HG03521 (cell line): ENCODE measurements around the gene DVL1.

Experiments
- ATAC-seq: cut with Tn5 transposase; IDR thresholded peaks from one replicate; pipeline ENCODE4 v1.9.1; 2021; ENCODE audit warnings: mild to moderate bottlenecking, moderate library complexity; ENCODE audit not compliant: unreplicated experiment

The DVL1 gene

DNA sequence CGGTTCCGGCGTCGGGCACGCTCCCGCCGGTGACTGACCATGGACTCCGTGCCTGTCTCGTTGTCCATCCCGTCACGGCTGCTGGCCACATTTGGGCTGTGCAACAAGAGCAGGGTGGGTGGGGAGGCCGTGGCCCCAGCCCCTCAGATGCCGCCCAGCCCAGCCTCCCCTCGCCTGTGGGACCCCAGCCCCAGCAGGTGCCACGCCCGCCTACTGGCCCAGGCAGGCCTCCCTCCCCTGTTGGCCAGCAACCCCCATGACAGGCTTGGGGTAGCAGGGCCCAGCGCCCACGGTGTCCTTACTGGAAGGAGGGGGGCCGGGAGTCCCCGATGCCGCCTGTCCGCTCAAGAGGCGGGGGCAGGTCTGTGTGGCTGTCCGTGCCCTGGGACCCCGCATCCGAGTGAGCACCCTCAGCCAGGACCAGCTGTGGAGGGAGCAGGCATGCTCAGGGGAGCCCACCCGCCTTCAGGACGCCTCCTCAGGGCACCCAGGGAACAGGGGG, 7.1 kb downstream of the DVL1 start:
- no peak for ATAC-seq

DNA sequence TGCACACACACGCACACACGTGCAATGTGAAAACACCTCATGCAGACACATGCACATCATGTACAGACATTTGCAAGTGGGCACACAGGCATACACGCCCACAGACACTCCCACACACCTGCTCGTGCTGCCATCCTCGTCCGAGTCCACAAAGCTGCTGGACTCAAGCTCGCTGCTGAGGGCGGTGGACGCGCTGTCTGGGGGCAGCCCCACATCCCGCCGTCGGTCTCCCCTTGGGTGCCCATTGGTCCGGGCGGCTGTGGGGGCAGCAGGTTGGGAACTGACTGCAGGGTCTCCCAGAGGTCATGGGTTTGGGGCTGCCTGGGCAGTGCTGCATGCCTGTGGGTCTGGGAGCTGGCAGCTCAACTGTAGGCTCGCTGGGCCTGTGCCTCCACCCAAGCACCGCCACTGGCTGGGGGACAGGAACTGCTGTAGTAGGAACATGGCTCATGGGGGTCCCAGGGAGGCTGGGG, 7.6 kb downstream of the DVL1 start:
- ATAC-seq: no peak

DNA sequence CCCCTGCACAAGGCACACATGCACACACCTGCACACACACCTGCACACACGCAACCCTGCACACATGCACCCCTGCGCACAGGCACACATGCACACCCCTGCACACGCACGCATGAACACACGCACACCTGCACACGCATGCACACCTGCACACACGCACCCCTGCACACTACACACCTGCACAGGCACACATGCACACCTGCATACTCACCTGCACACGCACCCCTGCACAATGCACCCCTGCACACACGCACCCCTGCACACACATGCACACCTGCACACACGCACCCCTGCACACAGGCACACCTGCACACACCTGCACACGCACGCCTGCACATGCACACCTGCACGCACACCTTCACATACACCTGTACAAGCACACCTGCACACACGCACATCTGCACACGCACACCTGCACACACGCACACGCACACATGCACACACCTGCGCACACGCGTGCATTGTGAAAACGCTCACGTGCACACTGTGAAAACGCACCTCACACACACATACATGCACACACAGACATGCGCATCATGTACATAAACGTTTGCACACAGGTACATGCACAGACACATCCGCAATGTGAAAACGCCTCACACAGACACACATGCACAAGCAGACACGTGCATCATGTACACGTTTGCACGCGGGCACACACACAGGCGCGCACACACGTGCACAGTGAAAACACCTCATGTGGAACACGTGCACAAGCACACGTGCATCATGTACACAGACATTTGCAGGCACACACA, 8.2 kb downstream of the DVL1 start:
- no peak for ATAC-seq

DNA sequence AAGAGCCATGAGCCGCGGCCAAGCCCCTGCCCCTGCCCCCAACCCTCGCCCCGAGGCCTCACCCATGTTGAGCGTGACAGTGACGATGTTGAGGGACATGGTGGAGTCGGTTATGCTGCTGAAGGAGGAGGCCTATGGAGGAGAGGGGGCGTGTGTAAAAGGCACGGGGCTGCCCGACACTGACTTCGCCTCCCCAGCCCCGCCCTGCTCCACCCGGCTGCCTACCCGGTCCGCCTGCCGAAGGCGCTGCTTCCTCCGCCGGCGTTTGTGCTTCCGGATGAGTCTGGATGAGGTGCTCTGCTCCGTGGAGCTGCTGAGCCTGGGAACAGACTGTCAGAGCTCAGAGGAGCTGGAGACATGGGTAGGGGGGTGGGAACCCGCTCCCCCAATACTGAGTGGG, 9.0 kb downstream of the DVL1 start:
- no peak for ATAC-seq

DNA sequence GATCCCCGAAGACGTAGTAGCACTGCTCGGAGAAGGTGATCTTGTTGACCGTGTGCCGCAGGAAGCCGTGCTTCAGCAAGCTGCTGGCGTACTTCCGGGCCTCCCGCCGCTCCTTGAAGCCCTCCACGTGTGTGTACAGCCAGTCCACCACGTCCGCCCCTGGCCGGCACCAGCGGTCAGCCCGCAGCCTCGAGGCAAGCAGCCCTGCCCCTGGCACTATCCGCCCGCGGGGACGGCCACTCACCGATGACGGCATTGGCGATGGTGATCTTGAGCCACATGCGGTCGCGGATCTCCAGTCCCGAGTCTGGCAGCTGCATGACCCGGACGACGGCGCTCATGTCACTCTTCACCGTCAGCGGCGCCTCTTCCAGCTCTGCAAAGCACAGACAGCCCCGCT, 10.9 kb downstream of the DVL1 start:
- no peak for ATAC-seq

DNA sequence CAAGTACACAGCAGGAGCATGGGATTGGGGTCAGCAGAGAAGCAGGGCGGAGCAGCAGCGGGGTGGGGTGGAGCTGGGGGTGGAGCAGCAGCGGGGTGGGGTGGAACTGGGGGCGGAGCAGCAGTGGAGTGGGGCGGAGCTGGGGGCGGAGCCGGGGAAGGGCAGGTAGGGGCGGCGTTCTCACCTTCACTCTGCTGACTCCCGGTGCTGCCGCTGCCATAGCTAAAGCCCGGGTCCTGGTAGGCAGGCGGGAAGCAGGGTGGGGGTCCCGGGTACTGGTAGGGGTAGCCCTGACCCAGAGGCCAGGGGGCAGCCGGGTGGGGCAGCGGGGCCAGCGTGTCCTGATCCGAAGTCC, 11.4 kb downstream of the DVL1 start:
- ATAC-seq: no peak

DNA sequence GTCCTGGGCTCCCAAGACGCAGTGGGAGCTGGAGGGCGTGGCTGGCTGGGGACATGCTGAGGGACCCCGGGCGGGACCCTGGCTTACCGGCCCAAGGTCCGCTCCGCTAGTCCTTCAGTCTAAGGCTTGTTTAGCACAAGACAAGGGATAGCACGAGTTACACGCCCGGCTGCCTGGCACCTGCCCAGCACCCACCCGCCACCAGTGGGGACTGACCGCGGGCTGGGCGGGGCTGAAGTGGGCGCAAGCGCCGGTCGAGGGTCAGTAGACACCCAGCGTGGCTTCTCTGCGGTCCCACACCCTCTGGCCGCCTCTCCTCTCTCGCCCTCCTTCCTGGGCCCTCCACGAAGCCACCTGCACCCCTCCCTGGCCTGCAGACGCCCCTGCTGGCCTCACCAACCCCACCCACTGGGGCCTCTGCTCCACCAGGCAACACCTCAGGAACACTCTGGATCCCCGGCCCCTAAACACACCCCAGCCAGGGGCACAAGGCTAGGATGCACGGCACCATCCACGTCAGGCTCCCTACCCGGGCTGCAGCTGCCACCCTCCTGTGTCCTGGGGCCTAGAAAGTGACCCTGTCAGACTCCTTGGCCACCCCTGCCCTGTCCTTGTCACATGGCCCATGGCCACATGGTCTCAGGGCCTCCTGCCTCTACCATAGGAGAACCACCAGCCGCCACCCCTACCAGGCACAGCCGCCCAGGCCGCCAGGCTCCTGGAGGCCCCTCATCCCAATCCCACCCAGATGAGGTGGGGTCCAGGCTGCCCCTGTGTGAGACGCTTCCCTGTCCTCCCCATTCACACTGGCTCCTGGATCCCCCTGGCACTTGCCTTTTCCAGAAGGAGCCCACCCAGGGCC, 12.1 kb downstream of the DVL1 start:
- no peak for ATAC-seq

DNA sequence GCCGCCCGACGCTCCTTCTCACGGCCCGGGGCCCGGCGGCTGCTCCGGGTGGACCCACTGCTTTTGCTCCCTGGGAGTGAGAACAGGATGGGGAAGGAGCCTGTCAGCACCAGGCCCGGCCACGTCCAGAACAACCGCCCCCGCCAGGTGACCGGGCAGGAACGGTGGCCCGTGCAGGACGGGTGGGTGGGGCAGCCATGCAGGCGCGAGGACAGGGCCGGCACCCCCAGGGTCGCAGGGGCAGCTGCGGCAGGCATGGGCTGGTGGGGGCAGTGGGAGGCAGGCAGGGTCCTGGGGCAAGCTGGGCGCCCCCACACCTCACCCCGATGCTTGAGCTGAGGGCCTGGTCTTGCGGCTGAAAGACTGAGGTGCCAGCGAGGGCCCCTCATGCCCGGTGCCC, 12.8 kb downstream of the DVL1 start:
- no peak for ATAC-seq

DNA sequence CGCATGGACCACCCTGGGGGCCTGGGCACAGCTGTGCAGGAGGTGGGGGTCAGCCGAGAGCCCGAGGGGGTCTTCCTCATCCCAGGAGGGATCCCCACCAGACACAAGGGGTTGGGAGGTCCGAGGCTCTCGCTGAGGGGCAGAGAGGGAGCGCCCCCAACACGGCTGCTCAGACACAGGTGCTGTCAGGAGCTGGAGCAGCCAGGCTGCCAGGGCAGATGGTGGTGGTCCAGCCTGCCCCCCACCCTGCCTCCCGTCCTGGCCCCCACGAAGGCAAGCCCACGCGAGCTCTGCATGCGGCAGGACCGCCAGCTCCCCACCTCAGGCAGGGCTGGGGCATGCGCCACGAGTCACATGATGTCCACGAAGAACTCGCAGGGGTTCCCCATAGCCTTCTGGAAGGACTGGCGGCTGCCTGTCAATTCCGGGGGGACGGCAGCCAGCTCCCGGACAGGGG, 13.4 kb downstream of the DVL1 start:
- ATAC-seq: no peak

DNA sequence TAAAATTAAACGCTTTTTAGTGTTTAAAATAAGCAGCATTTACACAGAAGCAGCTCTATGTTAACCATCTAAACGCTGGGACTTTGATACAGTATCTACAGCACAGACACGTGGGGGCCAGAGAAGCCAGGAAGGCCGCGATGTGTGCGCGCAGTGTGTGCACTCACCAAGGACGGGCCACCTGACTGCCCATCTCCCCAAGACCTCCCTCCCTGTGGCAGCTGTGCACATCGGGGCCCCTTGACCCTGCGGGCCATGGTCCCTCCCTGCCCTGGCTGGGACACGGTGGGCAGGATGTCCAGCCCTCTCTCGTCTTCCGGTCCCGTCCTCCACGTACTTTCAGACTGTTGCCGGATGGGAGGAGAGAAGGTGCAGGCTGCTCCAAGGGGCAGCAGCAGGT, 13.9 kb downstream of the DVL1 start:
- ATAC-seq: no peak

DNA sequence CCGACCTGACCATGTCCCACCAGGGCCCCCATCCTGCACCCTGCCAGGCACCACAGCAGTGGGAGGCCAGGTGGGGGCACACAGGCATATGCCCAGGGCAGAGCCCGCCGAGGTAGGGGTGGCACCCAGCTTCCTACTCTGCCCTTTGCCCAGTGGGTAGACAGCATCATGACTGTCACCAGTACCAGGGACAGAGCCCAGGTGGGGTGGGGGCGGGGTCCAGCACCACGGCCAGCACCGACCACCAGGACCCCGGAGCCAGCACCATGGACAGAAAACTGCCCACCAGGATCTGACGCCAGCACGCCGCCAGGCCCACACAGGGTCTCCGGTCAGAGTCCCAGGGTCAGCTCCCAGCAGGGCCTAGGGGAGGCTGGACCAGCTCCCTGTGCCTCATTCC, 14.4 kb downstream of the DVL1 start:
- ATAC-seq: no peak

DNA sequence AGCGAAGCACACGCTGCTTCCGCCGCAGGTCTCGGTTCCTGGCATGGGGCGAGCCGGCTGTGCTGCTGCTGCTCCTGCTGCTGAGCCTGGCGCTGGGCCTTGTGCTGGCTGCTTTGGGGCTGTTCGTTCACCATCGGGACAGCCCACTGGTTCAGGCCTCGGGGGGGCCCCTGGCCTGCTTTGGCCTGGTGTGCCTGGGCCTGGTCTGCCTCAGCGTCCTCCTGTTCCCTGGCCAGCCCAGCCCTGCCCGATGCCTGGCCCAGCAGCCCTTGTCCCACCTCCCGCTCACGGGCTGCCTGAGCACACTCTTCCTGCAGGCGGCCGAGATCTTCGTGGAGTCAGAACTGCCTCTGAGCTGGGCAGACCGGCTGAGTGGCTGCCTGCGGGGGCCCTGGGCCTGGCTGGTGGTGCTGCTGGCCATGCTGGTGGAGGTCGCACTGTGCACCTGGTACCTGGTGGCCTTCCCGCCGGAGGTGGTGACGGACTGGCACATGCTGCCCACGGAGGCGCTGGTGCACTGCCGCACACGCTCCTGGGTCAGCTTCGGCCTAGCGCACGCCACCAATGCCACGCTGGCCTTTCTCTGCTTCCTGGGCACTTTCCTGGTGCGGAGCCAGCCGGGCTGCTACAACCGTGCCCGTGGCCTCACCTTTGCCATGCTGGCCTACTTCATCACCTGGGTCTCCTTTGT, 15.5 kb downstream of the DVL1 start:
- ATAC-seq: no peak

DNA sequence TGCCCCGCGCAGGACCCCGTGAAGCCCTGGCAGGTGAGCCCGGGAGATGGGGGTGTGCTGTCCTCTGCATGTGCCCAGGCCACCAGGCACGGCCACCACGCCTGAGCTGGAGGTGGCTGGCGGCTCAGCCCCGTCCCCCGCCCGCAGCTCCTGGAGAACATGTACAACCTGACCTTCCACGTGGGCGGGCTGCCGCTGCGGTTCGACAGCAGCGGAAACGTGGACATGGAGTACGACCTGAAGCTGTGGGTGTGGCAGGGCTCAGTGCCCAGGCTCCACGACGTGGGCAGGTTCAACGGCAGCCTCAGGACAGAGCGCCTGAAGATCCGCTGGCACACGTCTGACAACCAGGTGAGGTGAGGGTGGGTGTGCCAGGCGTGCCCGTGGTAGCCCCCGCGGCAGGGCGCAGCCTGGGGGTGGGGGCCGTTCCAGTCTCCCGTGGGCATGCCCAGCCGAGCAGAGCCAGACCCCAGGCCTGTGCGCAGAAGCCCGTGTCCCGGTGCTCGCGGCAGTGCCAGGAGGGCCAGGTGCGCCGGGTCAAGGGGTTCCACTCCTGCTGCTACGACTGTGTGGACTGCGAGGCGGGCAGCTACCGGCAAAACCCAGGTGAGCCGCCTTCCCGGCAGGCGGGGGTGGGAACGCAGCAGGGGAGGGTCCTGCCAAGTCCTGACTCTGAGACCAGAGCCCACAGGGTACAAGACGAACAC, 16.3 kb downstream of the DVL1 start:
- ATAC-seq: no peak

DNA sequence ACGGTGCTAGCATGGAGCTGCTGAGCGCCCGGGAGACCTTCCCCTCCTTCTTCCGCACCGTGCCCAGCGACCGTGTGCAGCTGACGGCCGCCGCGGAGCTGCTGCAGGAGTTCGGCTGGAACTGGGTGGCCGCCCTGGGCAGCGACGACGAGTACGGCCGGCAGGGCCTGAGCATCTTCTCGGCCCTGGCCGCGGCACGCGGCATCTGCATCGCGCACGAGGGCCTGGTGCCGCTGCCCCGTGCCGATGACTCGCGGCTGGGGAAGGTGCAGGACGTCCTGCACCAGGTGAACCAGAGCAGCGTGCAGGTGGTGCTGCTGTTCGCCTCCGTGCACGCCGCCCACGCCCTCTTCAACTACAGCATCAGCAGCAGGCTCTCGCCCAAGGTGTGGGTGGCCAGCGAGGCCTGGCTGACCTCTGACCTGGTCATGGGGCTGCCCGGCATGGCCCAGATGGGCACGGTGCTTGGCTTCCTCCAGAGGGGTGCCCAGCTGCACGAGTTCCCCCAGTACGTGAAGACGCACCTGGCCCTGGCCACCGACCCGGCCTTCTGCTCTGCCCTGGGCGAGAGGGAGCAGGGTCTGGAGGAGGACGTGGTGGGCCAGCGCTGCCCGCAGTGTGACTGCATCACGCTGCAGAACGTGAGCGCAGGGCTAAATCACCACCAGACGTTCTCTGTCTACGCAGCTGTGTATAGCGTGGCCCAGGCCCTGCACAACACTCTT, 17.0 kb downstream of the DVL1 start:
- ATAC-seq: no peak

DNA sequence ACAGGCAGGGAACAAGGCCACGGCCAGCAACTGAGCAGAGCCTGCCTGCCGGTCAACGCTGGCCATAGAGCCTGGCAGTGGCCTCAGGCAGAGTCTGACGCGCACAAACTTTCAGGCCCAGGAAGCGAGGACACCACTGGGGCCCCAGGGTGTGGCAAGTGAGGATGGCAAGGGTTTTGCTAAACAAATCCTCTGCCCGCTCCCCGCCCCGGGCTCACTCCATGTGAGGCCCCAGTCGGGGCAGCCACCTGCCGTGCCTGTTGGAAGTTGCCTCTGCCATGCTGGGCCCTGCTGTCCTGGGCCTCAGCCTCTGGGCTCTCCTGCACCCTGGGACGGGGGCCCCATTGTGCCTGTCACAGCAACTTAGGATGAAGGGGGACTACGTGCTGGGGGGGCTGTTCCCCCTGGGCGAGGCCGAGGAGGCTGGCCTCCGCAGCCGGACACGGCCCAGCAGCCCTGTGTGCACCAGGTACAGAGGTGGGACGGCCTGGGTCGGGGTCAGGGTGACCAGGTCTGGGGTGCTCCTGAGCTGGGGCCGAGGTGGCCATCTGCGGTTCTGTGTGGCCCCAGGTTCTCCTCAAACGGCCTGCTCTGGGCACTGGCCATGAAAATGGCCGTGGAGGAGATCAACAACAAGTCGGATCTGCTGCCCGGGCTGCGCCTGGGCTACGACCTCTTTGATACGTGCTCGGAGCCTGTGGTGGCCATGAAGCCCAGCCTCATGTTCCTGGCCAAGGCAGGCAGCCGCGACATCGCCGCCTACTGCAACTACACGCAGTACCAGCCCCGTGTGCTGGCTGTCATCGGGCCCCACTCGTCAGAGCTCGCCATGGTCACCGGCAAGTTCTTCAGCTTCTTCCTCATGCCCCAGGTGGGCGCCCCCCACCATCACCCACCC, 17.9 kb downstream of the DVL1 start, which contains the start of gene TAS1R3:
TAS1R3 (plus strand) TSS at position 213 of the 898 bp plus-strand sequence; CDS start at position 279, 66 bp downstream.
- ATAC-seq: no peak

DNA sequence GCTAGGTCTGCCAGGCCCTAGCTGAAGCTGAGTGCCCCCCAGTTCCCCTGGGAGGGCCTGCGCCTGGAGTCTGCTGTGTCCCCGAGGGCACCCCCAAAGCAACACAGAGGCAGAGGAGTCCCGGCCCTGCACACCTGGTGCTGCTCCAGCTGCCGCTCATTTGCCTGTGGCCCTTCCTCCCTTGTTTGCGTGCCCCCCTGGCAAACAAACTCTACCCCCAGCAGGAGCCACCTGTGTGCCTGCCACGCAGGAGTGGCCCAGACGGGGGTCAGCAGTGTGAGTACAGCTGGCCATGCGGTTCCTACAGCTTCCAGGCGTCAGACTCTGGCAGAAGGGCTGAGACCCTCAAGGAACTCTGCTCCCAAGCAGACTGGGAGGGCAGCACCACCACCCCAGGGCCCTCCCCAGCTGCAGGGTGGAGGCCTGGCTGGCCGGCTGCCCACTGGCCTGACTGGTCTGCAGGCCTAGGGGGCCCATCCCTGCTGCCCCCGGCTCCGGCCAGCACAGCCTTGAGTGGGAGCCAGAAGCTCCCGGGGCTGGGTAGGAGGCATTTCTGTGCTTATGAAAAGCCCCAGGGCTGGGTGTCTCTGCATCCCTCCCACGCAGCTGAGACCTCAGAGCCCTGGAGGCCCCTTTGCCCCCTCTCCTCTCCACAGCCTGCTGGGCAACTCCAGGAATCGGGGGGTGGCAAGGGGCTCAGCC, 18.7 kb downstream of the DVL1 start:
- ATAC-seq: no peak

DNA sequence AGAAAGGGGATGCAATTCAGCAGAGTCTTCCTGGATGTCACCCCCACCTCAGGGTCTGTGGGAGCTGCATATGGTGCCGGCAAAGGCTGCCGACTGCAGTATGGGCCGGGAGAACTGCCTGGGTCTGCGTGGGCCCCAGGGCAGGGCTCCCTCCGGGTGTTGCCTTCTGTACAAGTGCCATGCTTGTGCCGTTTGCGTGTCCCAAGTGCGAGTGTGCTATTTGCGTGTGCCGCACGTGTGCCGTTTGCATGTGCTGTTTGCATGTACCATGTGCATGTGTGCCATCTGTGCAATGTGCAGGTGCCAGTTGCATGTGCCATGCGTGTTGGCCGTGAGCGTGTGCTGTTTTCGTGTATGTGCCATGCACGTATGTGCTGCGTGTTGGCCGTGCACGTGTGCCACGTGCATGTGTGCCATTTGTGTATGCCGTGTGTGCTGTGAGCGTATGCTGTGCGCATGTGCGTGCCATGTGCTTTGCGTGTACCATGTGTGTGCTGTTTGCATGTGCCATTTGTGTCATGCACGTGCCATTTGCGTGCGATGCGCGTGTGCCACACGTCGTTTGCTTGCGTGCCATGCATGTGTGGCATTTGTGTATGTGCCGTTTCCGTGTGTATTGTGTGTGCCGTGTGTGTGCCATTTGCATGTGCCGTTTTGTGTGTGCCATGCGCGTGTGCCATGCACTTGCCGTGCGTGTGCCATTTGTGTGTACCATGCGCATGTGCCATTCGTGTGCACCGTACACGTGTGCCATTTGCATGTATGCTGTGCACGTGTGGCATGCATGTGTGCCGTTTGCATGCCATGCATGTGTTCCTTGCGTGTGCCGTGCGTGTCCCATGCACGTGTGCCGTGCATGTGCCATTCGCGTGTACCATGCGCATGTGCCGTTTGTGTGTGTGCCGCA, 19.7 kb downstream of the DVL1 start:
- ATAC-seq: no peak
